Hepatocyte (in vitro differentiated cells): ENCODE data around the gene SNRPD2.

Source experiments
- EZH2 ChIP-seq: fragments of 200-600 bp; sonication (generic); IDR thresholded peaks from 2 replicates; pipeline ENCODE4 v1.6.1; 2016; ENCODE audit warnings: antibody characterized with exemption, mild to moderate bottlenecking, borderline replicate concordance
- TF ChIP-seq, protein P1 (sequence below): fragments of 200-600 bp; sonication (generic); IDR thresholded peaks from 2 replicates; pipeline ENCODE4 v1.5.1; 2016; ENCODE audit warnings: antibody characterized with exemption, mild to moderate bottlenecking; ENCODE audit not compliant: poor library complexity

DNA sequence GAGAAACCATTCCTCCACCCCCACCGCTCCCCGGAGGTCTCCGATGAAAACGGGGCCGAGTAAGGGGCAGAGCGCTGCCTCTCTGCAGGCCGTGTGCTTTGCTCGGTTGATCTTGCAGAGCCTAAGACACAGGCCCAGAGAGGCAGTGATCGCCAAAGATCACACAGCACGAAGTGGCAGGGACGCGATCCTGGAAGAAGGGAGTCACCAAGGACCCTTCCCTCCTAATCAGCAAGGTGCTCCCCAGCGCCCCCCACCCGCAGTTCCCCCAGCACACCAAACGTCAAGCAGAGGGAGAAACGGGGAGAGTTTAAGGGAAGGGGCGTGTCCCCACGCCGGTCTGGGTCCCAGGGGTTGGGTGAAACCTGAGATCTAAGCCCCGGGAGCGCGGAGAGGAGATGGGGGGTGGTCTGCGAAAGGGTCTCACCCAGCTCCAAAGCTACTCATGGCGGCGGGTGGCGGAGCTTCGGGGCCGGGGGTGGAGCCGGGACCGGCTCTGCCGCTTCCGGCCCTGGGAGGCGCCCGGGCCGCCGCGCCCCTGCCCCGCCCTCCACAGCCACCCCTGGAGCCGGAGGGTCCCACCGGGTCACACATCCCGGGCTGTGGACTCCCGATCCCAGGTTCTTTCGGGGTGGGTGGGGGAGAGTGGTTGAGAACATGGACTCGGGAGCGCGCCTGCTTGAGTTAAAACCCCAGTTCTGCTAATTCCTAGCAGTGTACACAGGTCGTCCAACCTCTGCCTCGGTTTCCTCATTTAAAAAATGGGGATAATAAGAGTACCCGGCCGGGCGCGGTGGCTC lies 52.6 kb downstream of the SNRPD2 start, which contains the start of gene EML2:
- TF ChIP-seq, protein P1, sequence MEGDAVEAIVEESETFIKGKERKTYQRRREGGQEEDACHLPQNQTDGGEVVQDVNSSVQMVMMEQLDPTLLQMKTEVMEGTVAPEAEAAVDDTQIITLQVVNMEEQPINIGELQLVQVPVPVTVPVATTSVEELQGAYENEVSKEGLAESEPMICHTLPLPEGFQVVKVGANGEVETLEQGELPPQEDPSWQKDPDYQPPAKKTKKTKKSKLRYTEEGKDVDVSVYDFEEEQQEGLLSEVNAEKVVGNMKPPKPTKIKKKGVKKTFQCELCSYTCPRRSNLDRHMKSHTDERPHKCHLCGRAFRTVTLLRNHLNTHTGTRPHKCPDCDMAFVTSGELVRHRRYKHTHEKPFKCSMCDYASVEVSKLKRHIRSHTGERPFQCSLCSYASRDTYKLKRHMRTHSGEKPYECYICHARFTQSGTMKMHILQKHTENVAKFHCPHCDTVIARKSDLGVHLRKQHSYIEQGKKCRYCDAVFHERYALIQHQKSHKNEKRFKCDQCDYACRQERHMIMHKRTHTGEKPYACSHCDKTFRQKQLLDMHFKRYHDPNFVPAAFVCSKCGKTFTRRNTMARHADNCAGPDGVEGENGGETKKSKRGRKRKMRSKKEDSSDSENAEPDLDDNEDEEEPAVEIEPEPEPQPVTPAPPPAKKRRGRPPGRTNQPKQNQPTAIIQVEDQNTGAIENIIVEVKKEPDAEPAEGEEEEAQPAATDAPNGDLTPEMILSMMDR, result peak; percentile 37
- no peak for TF ChIP-seq EZH2
